Coronary artery (tissue), 2 donors: Measurements from ENCODE around the gene SLC5A1.

Experiments
- DNase-seq: peaks from one replicate; pipeline ENCODE4 v3.0.0-alpha.2; 2017; ENCODE audit warnings: low spot score
- H3K27ac ChIP-seq, 2 donors: fragments of 200-600 bp; sonication (generic); one replicate each; pipeline ENCODE4 v1.5.1; 2016 to 2019
- H3K4me3 ChIP-seq: fragments of 200-600 bp; sonication (generic); 2 replicates; pipeline ENCODE4 v1.5.1; 2016; ENCODE audit warnings: mild to moderate bottlenecking, moderate library complexity
- CTCF ChIP-seq: fragments of 200-600 bp; sonication (generic); IDR thresholded peaks from one replicate; pipeline ENCODE4 v1.5.1; 2019; ENCODE audit warnings: antibody characterized with exemption

Gene SLC5A1

GRCh38 chr22:32048069-32048468 lies 5.0 kb downstream of the SLC5A1 start:
- TF ChIP-seq CTCF, result no peak
- no peak for DNase-seq
- Histone ChIP-seq H3K27ac (no peak overlapping the region), H3K4me3 (no peak overlapping the region)

- TF ChIP-seq CTCF, result no peak
- H3K27ac ChIP-seq, result no peak overlapping the region
- no peak overlapping the region for H3K4me3 ChIP-seq
- DNase-seq, result no peak
These were observed 7.8 kb downstream of the SLC5A1 start for GRCh38 chr22:32050678-32051515.

DNA sequence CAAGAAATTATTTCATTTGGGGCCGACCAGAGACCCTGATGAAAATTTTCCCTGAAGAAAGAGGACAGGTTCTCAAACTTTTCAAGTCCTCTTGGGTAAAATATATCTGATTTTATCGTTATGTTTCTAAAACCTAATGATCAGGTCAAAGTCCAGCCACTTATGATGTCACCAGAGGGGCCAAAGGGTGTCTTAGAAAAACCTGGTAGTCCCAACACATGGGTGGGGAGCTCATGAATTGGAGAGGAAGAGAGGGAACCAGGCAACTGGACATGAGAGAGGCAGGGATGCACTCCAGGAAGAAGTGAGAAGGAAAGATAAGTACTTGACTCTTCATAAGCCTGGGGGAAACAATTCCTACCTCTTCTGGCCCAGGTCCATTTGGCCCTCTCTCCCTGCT lies 9.2 kb downstream of the SLC5A1 start:
- Histone ChIP-seq H3K4me3 (no peak overlapping the region), H3K27ac (no peak overlapping the region)
- DNase-seq, result no peak
- TF ChIP-seq CTCF, result no peak

- no peak for TF ChIP-seq CTCF
- Histone ChIP-seq H3K4me3 (no peak overlapping the region), H3K27ac (no peak overlapping the region)
- no peak for DNase-seq
These were observed 10.1 kb downstream of the SLC5A1 start for GRCh38 chr22:32052936-32053791.

DNA sequence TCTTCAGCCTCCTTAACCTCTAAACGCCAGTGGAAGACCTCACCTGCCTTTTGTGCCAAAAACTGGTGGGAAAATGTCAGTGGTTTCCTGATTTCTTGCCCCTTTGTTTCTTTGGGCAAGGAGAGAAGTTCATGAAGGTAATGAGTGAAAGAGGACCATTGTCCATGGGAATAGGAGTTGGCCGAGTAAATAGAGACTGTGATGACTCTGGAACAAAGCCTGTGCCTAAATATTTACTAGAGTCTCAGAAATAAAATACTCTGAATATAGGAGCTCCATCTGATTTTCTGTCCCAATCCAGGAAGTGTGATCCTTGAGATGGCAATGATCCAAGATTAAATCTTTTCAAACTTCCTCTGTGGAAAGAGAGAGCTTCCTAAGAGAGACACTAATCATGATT lies 12.0 kb downstream of the SLC5A1 start:
- TF ChIP-seq CTCF, result no peak
- no peak for DNase-seq
- H3K27ac ChIP-seq, result no peak overlapping the region
- H3K4me3 ChIP-seq, result no peak overlapping the region

DNA sequence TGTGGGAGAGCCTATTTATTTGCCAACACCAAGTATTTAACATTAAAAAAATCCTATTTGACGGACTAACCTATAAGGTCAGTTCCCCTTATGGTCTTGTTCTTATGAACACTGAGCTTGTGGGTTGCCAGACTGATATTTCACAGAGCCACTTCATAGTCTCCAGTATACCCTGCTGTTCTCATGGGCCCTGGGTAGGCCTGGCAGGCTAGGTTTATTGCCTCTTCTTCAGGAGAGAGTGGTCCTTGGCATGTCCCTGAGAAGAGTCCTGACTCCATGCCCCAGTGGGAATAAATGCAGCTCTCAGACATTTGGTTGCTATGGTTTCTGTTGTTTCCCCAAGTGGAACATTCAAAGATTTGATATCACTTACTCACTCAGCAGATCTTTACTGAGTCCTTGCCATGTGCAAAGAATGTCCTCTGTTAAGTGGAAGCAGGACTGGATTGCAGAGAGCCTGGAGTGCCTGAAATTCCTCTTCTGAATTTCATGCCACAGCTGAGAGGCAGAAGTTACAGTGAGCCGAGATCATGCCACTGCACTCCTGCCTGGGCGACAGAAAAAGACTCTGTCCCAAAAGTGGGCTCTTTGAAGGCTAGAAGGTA lies 15.7 kb downstream of the SLC5A1 start:
- TF ChIP-seq CTCF, result no peak
- DNase-seq, result no peak
- no peak overlapping the region for H3K27ac ChIP-seq

More for the DNA sequence above, 15.7 kb downstream of the SLC5A1 start:
- no peak overlapping the region for H3K4me3 ChIP-seq
